ENCODE measurements around the gene ALG13. TPM values are rescaled to one million over a fixed set of nuclear protein-coding genes. Genes with fewer than 3 reads are reported as not detected.

Gene ALG13
- total and polyA plus RNA-seq, 2 of the 8 experiments (the other 6 are each of a cell fraction or from before 2014, with no cell fraction given), result 44.3 to 93.6 TPM

DNA sequence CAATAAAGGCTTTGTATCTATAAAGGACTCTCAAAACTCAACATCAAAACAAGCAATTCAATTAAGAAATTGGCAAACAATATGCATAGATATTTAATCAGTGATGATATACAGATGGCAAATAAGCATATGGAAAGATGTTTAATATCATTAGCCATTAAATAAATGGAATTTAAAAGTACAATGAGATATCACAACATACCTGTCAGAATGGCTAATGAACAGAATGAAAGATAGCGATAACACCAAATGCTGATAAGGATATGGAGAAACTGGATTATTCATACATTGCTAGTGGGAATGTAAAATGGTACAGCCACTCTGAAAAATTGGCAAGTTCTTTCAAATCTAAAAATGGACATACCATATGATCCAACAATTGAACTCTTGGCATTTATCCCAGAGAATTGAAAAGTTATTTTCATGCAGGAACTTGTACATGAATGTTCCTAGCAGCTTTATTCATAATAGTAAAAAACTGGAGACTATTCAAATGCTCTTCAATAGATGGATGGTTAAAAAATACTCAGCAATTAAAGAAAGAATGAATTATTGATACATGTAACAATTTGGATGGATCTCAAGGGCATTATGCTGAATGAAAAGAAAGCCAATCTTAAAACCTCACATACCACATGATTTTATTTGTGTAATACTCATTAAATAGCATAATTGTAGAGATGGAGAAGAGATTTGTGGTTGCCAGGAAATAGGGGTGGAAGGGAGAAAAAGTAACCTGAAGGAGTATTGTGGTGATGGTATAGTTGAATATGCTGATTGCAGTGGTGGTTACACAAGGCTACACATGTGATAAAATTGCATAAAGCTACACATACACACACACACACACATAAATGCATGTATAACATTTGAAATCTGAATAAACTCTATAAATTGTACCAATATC is 45.9 kb upstream of the ALG13 start (continued):
- TF ChIP-seq EZH2 (IDR thresholded peaks at IDR 0.05; ENCODE audit: low read depth, low read length, severe bottlenecking) (no peak), SRF (IDR thresholded peaks at IDR 0.05; ENCODE audit: low read depth, low read length) (no peak), FOSL1 (IDR thresholded peaks at IDR 0.05; ENCODE audit: insufficient read depth, low read depth, low read length) (no peak), RXRA (IDR thresholded peaks at IDR 0.05; ENCODE audit: insufficient read depth, low read depth, low read length) (no peak), HDAC6 (IDR thresholded peaks at IDR 0.05; ENCODE audit: low read depth, low read length) (no peak)
- TF ChIP-seq, protein P1, sequence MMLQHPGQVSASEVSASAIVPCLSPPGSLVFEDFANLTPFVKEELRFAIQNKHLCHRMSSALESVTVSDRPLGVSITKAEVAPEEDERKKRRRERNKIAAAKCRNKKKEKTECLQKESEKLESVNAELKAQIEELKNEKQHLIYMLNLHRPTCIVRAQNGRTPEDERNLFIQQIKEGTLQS (IDR thresholded peaks at IDR 0.05; ENCODE audit: insufficient read depth, low read depth, low read length), result no peak
- TF ChIP-seq, protein P2, sequence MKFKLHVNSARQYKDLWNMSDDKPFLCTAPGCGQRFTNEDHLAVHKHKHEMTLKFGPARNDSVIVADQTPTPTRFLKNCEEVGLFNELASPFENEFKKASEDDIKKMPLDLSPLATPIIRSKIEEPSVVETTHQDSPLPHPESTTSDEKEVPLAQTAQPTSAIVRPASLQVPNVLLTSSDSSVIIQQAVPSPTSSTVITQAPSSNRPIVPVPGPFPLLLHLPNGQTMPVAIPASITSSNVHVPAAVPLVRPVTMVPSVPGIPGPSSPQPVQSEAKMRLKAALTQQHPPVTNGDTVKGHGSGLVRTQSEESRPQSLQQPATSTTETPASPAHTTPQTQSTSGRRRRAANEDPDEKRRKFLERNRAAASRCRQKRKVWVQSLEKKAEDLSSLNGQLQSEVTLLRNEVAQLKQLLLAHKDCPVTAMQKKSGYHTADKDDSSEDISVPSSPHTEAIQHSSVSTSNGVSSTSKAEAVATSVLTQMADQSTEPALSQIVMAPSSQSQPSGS (IDR thresholded peaks at IDR 0.05; ENCODE audit: low read length), result no peak
